ENCODE measurements around the gene PARD3B. TPM values are rescaled to one million over a fixed set of nuclear protein-coding genes. Genes with fewer than 3 reads are reported as not detected.
A peak's percentile ranks its signal among the peaks of the same experiment; 100 is the strongest.

The PARD3B gene
- total RNA-seq, 4 donors from 2014 or later, result 32.6 to 65.7 (median 38.6) TPM

- TF ChIP-seq CTCF (IDR thresholded peaks at IDR 0.05) (no peak), POLR2A (IDR thresholded peaks at IDR 0.05) (no peak), EP300 (IDR thresholded peaks at IDR 0.05; ENCODE audit: low read depth) (no peak), POLR2AphosphoS5 (IDR thresholded peaks at IDR 0.05) (no peak)
- intact Hi-C loops (cut with DNase I; ENCODE audit: low total_unique reads), result no loop called here
- WGBS, 2 donors (ENCODE audit: low coverage in 1 of 2), result 86 to 95% methylated on average over 1 of the region's 1 CpG
- H3K27ac ChIP-seq, result no peak overlapping the region
- H3K27me3 ChIP-seq, result no peaks in the 10 kb centered on the region
- no peak for DNase-seq
- no peak overlapping the region for H3K4me3 ChIP-seq
- H3K4me1 ChIP-seq, result no peaks in the 10 kb centered on the region
- no peaks in the 10 kb centered on the region for H3K36me3 ChIP-seq
- in situ Hi-C loops (cut with MboI; ENCODE audit: low pct_ligation_motif_present in 1 of 4, low pct_unique_long_range_greater_than_20kb in 1 of 4, low sequenced_read_pairs in 3 of 4), result no loop called here
- H3K9me3 ChIP-seq, result no peaks in the 10 kb centered on the region
These were observed 690.2 kb downstream of the PARD3B start for GRCh38 chr2:205235434-205235833.

GRCh38 chr2:205237524-205237923 is 692.2 kb downstream of the PARD3B start:
- WGBS, 2 donors (ENCODE audit: low coverage in 1 of 2), result 79 to 85% methylated on average over 3 of the region's 3 CpGs
- Histone ChIP-seq H3K4me3 (no peak overlapping the region), H3K36me3 (no peaks in the 10 kb centered on the region), H3K27me3 (no peaks in the 10 kb centered on the region), H3K27ac (no peak overlapping the region), H3K9me3 (no peaks in the 10 kb centered on the region), H3K4me1 (no peaks in the 10 kb centered on the region)
- TF ChIP-seq POLR2A (IDR thresholded peaks at IDR 0.05) (no peak), CTCF (IDR thresholded peaks at IDR 0.05) (no peak), EP300 (IDR thresholded peaks at IDR 0.05; ENCODE audit: low read depth) (no peak), POLR2AphosphoS5 (IDR thresholded peaks at IDR 0.05) (no peak)
- in situ Hi-C loops (cut with MboI; ENCODE audit: low pct_ligation_motif_present in 1 of 4, low pct_unique_long_range_greater_than_20kb in 1 of 4, low sequenced_read_pairs in 3 of 4), result no loop called here
- no peak for DNase-seq
- intact Hi-C loops (cut with DNase I; ENCODE audit: low total_unique reads), result loop anchor here (2.0 kb wide), 1 partner anchor 43 kb away; no protein-coding TSS in a partner anchor

GRCh38 chr2:205245001-205245400 is 699.7 kb downstream of the PARD3B start:
- no peak for TF ChIP-seq CTCF (IDR thresholded peaks at IDR 0.05)
- no peak for TF ChIP-seq EP300 (IDR thresholded peaks at IDR 0.05; ENCODE audit: low read depth)
- TF ChIP-seq POLR2AphosphoS5 (IDR thresholded peaks at IDR 0.05), result no peak
- no peak for TF ChIP-seq POLR2A (IDR thresholded peaks at IDR 0.05)

GRCh38 chr2:205245652-205246051 is 700.4 kb downstream of the PARD3B start:
- intact Hi-C loops (cut with DNase I; ENCODE audit: low total_unique reads) (no loop called here), in situ Hi-C loops (cut with MboI; ENCODE audit: low pct_ligation_motif_present in 1 of 4, low pct_unique_long_range_greater_than_20kb in 1 of 4, low sequenced_read_pairs in 3 of 4) (no loop called here)
- H3K9me3 ChIP-seq, result no peaks in the 10 kb centered on the region
- 59 to 75% methylated on average over 2 of the region's 2 CpGs for WGBS, 2 donors (ENCODE audit: low coverage in 1 of 2)
- no peak overlapping the region for H3K4me3 ChIP-seq
- no peaks in the 10 kb centered on the region for H3K27me3 ChIP-seq
- no peaks in the 10 kb centered on the region for H3K36me3 ChIP-seq
- DNase-seq, result no peak
- H3K27ac ChIP-seq, result peak overlapping the region in 3 of 4 donors; percentile 20 to 64 (median 26)
- TF ChIP-seq POLR2AphosphoS5 (IDR thresholded peaks at IDR 0.05) (peak; percentile 13 to 64 (median 48)), POLR2A (IDR thresholded peaks at IDR 0.05) (no peak), EP300 (IDR thresholded peaks at IDR 0.05; ENCODE audit: low read depth) (no peak), CTCF (IDR thresholded peaks at IDR 0.05) (no peak)
- H3K4me1 ChIP-seq, result no peaks in the 10 kb centered on the region

More at GRCh38 chr2:205245001-205245400, 699.7 kb downstream of the PARD3B start:
- no peak for DNase-seq
- Histone ChIP-seq H3K9me3 (no peaks in the 10 kb centered on the region), H3K4me3 (no peak overlapping the region), H3K36me3 (no peaks in the 10 kb centered on the region), H3K4me1 (no peaks in the 10 kb centered on the region), H3K27me3 (no peaks in the 10 kb centered on the region), H3K27ac (peak overlapping the region; percentile 8 to 64 (median 23))
- WGBS, 2 donors (ENCODE audit: low coverage in 1 of 2), result 62 to 100% methylated on average over 3 of the region's 3 CpGs
- in situ Hi-C loops (cut with MboI; ENCODE audit: low pct_ligation_motif_present in 1 of 4, low pct_unique_long_range_greater_than_20kb in 1 of 4, low sequenced_read_pairs in 3 of 4), result no loop called here
- intact Hi-C loops (cut with DNase I; ENCODE audit: low total_unique reads), result no loop called here

Measured in transverse colon (tissue), 4 donors.